CD14-positive monocyte (primary cell): ENCODE data around the gene HECW1. TPM values are rescaled to one million over a fixed set of nuclear protein-coding genes. Genes with fewer than 3 reads are reported as not detected.
"Not testable (repeated sequence)": the region's sequence is repeated elsewhere in the genome, so short reads cannot be mapped to it uniquely, and the experiment has no call there.

Source experiments
- DNase-seq, 3 donors: peaks; one replicate each; pipeline ENCODE4 v3.0.0-alpha.2; 2011 to 2022
- H2AFZ ChIP-seq: 2 replicates; pipeline ENCODE4 v1.6.0; 2012; ENCODE audit warnings: mild to moderate bottlenecking, low read depth, low read length, inconsistent platforms; ENCODE audit not compliant: insufficient read depth, poor library complexity, severe bottlenecking
- H3K27ac ChIP-seq, 2 donors: 1 replicate in 1 of 2; 2 replicates in 1 of 2; pipeline ENCODE4 v1.5.1; 2012 to 2013; ENCODE audit warnings: low read length in 2 of 2, control low read depth in 1 of 2, inconsistent platforms in 1 of 2, low read depth in 1 of 2, mild to moderate bottlenecking in 1 of 2
- H3K27me3 ChIP-seq, 2 donors: one replicate each; pipeline versions ENCODE4 v1.6.0 to v1.6.1; 2011 to 2013; ENCODE audit warnings: low read length in 2 of 2; ENCODE audit not compliant: control insufficient read depth in 2 of 2, insufficient read depth in 2 of 2
- H3K36me3 ChIP-seq, 2 donors: replicated peaks in 1 of 2; 1 replicate in 1 of 2; 2 replicates in 1 of 2; pipeline versions ENCODE4 v1.5.1 to v1.6.1; 2012 to 2013; ENCODE audit warnings: low read length in 2 of 2, control low read depth in 1 of 2, inconsistent platforms in 1 of 2, mild to moderate bottlenecking in 1 of 2; ENCODE audit not compliant: insufficient read depth in 2 of 2, control insufficient read depth in 1 of 2
- H3K4me1 ChIP-seq, 2 donors: 1 replicate in 1 of 2; 2 replicates in 1 of 2; pipeline versions ENCODE4 v1.5.1 to v1.6.1; 2012 to 2013; ENCODE audit warnings: low read length in 2 of 2, control low read depth in 1 of 2, inconsistent platforms in 1 of 2, mild to moderate bottlenecking in 1 of 2, moderate library complexity in 1 of 2; ENCODE audit not compliant: insufficient read depth in 2 of 2, control insufficient read depth in 1 of 2
- H3K4me2 ChIP-seq: replicated peaks from 2 replicates; pipeline ENCODE3; 2012; ENCODE audit warnings: low read length, moderate library complexity, mild to moderate bottlenecking; ENCODE audit not compliant: poor library complexity, severe bottlenecking; ENCODE audit errors: extremely low read depth
- H3K4me3 ChIP-seq, 3 experiments: fragments of 200-600 bp in 1 of 3; sonication (generic) in 1 of 3; replicated peaks in 1 of 3; 1 replicate in 2 of 3; 2 replicates in 1 of 3; pipeline ENCODE4 v1.5.1; 2011 to 2013; ENCODE audit warnings: low read length in 3 of 3, mild to moderate bottlenecking in 3 of 3, control low read depth in 2 of 3, low read depth in 2 of 3, inconsistent platforms in 1 of 3, moderate library complexity in 1 of 3
- H3K79me2 ChIP-seq: 2 replicates; pipeline ENCODE4 v1.6.0; 2012; ENCODE audit warnings: mild to moderate bottlenecking, control low read depth, inconsistent platforms, low read length, moderate library complexity; ENCODE audit not compliant: insufficient read depth
- H3K9ac ChIP-seq: 2 replicates; pipeline ENCODE4 v1.6.0; 2017; ENCODE audit warnings: low read length, mild to moderate bottlenecking; ENCODE audit not compliant: insufficient read depth, poor library complexity, severe bottlenecking
- H3K9me3 ChIP-seq, 2 donors: replicated peaks in 1 of 2; 1 replicate in 1 of 2; 2 replicates in 1 of 2; pipeline versions ENCODE4 v1.5.1 to v1.6.1; 2012 to 2013; ENCODE audit warnings: low read length in 2 of 2, control low read depth in 1 of 2; ENCODE audit not compliant: control insufficient read depth in 1 of 2, insufficient read depth in 1 of 2
- H4K20me1 ChIP-seq: 2 replicates; pipeline ENCODE4 v1.6.0; 2012; ENCODE audit warnings: mild to moderate bottlenecking, low read length, control low read depth, moderate library complexity; ENCODE audit not compliant: insufficient read depth
- H3K27ac Mint-ChIP-seq, 7 donors: one replicate each; pipeline ENCODE4 v1.8.0; 2020; ENCODE audit warnings: mild to moderate bottlenecking in 7 of 7, mixed read lengths in 7 of 7, moderate library complexity in 6 of 7, inconsistent platforms in 2 of 7
- H3K27me3 Mint-ChIP-seq, 3 donors: one replicate each; pipeline ENCODE4 v1.8.0; 2021 to 2022; ENCODE audit warnings: low read depth in 3 of 3, mild to moderate bottlenecking in 3 of 3, mixed read lengths in 3 of 3, moderate library complexity in 3 of 3, inconsistent platforms in 1 of 3
- H3K36me3 Mint-ChIP-seq, 2 donors: one replicate each; pipeline ENCODE4 v1.8.0; 2020; ENCODE audit warnings: mixed read lengths in 2 of 2, inconsistent platforms in 1 of 2, mild to moderate bottlenecking in 1 of 2
- H3K4me1 Mint-ChIP-seq: one replicate; pipeline ENCODE4 v1.8.0; 2020; ENCODE audit warnings: mild to moderate bottlenecking, mixed read lengths
- H3K4me3 Mint-ChIP-seq, 2 donors: one replicate each; pipeline ENCODE4 v1.8.0; 2020; ENCODE audit warnings: mild to moderate bottlenecking in 2 of 2, mixed read lengths in 2 of 2, moderate library complexity in 1 of 2
- H3K9me3 Mint-ChIP-seq, 7 donors: one replicate each; pipeline ENCODE4 v1.8.0; 2020 to 2022; ENCODE audit warnings: mixed read lengths in 7 of 7, mild to moderate bottlenecking in 6 of 7, moderate library complexity in 6 of 7, inconsistent platforms in 2 of 7
- WGBS: methylation state at CpG from one replicate; pipeline ENCODE4 v1.1.5; 2013; ENCODE audit warnings: missing lambda C conversion rate; ENCODE audit not compliant: insufficient coverage; 5-methylcytosine and 5-hydroxymethylcytosine counted together
- intact Hi-C, 2 donors: fragments of 100-400 bp; cut with micrococcal nuclease; formaldehyde crosslinking; loops; one replicate each; pipeline versions ENCODE4 v1.15.0 to v1.15.1; 2023
- polyA plus RNA-seq, 3 donors: library from polyadenylated mRNA; depleted of rRNA in 1 of 3; unstranded in 2 of 3; stranded (reverse) in 1 of 3; fragments of 300-500 nt in 2 of 3; fragments of >200 nt in 1 of 3; fragmentation: Illumina TruSeq in 2 of 3; gene quantifications; 1 replicate in 2 of 3; 2 replicates in 1 of 3; pipeline ENCODE4 v1.2.3, GENCODE V29; 2012 to 2021
- TF ChIP-seq, protein P1 (sequence below): fragments of 200-600 bp; IDR thresholded peaks from one replicate; pipeline ENCODE4 v1.8.0; 2022; ENCODE audit warnings: antibody characterized with exemption, mild to moderate bottlenecking

HECW1 gene
- polyA plus RNA-seq, 3 donors = not detected

DNA sequence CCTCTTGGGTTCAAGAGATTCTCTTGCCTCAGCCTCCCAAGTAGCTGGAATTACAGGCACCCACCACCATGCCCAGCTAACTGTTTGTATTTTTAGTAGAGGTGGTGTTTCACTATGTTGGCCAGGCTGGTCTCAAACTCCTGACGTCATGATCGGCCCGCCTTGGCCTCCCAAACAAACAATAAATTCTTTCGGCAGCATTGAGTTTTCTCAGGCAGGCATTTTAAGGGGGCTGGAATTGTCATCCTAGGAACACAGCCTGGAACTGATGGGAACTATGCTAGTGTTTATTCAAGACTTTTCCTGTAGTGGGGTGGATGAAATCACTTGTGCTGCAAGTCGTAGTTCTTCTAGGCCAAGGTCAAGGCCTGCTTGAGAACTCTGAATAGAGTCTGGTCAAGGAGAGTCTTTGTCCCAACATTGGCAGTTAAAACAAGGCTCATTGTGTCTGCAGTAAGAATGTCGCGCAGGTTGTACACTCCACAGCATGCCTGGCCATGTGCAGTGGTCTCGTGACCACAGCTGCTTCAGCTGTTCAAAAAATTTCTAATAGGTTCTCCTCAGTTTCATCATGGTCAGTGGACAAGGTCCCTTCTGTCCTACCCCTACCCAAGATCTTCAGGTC is 92.8 kb downstream of the HECW1 start:
- Histone ChIP-seq H3K79me2 (no peaks in the 10 kb centered on the region), H4K20me1 (no peaks in the 10 kb centered on the region), H3K9me3 (no peaks in the 10 kb centered on the region), H3K36me3 (no peaks in the 10 kb centered on the region), H3K4me3 (no peak overlapping the region), H3K4me2 (no peak overlapping the region), H3K4me1 (no peaks in the 10 kb centered on the region), H2AFZ (no peak overlapping the region), H3K27me3 (no peaks in the 10 kb centered on the region), H3K9ac (no peak overlapping the region), H3K27ac (no peak overlapping the region)
- Mint-ChIP-seq H3K27ac (no peak overlapping the region), H3K4me1 (no peaks in the 10 kb centered on the region), H3K9me3 (peaks cover 0 to 3% (median 1%) of the 10 kb centered on the region in 7 donors), H3K36me3 (no peaks in the 10 kb centered on the region), H3K27me3 (peaks cover 4 to 11% (median 4%) of the 10 kb centered on the region in 3 donors), H3K4me3 (no peak overlapping the region)
- 97% methylated on average over 4 of the region's 8 CpGs for WGBS
- intact Hi-C loops = no loop called here
- DNase-seq = no peak
- TF ChIP-seq, protein P1, sequence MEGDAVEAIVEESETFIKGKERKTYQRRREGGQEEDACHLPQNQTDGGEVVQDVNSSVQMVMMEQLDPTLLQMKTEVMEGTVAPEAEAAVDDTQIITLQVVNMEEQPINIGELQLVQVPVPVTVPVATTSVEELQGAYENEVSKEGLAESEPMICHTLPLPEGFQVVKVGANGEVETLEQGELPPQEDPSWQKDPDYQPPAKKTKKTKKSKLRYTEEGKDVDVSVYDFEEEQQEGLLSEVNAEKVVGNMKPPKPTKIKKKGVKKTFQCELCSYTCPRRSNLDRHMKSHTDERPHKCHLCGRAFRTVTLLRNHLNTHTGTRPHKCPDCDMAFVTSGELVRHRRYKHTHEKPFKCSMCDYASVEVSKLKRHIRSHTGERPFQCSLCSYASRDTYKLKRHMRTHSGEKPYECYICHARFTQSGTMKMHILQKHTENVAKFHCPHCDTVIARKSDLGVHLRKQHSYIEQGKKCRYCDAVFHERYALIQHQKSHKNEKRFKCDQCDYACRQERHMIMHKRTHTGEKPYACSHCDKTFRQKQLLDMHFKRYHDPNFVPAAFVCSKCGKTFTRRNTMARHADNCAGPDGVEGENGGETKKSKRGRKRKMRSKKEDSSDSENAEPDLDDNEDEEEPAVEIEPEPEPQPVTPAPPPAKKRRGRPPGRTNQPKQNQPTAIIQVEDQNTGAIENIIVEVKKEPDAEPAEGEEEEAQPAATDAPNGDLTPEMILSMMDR = no peak

DNA sequence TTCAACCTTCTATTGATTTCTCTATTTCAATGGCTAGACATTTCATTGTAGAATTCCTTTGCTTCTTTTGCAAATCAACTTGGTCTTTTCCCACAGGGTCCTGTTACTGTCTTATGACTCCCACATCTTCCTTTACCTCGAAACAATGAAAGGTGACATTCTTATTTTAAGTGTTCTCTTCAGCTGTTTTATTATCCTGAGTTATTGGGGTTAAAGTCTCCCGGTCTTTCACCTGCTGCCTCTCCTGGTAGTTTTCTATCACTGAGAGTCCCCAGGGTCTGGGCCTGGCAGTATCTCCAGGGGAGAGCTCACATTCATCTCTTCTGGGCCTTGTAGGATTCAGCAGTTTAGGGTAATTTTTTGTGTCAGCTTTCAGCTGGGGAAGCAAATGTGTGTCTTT is 95.8 kb downstream of the HECW1 start:
- H3K4me3 ChIP-seq = no peak overlapping the region
- no peaks in the 10 kb centered on the region for H4K20me1 ChIP-seq
- no peaks in the 10 kb centered on the region for H3K4me1 Mint-ChIP-seq
- peaks cover 0 to 4% (median 0%) of the 10 kb centered on the region in 7 donors for H3K9me3 Mint-ChIP-seq
- H3K27me3 Mint-ChIP-seq = peaks cover 3 to 11% (median 7%) of the 10 kb centered on the region in 3 donors
- intact Hi-C loops = no loop called here
- no peak overlapping the region for H3K4me2 ChIP-seq
- H3K79me2 ChIP-seq = no peaks in the 10 kb centered on the region
- H3K27ac ChIP-seq = no peak overlapping the region
- no peak for DNase-seq
- H3K36me3 Mint-ChIP-seq = no peaks in the 10 kb centered on the region
- H2AFZ ChIP-seq = no peak overlapping the region
- TF ChIP-seq, protein P1 = no peak
- no peak overlapping the region for H3K27ac Mint-ChIP-seq
- no peak overlapping the region for H3K9ac ChIP-seq
- no peaks in the 10 kb centered on the region for H3K27me3 ChIP-seq
- H3K36me3 ChIP-seq = no peaks in the 10 kb centered on the region
- H3K4me3 Mint-ChIP-seq = no peak overlapping the region
- 100% methylated on average over 1 of the region's 2 CpGs for WGBS
- H3K9me3 ChIP-seq = no peaks in the 10 kb centered on the region
- no peaks in the 10 kb centered on the region for H3K4me1 ChIP-seq

DNA sequence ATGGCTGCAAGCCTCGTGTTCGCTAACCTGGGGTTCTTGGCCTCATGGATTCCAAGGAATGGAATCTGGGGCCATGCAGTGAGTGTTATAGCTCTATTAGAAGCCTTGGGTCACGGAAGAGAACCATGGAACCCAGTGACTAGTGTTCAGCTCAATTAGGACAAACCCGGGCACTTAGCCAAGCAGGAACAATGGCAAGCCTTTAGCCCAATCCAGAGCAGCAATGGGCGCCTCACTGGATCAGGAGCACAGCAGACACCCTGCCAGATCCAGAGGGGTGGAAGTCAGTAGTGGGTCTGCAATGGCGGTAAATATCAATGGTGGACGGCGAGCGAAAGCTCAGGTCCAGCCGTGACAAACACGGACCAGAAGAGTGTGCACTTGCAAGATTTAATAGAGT is 98.1 kb downstream of the HECW1 start:
- H3K27ac ChIP-seq, H3K9me3 Mint-ChIP-seq, H3K36me3 ChIP-seq, H3K9me3 ChIP-seq, H3K36me3 Mint-ChIP-seq, H3K4me3 ChIP-seq, H2AFZ ChIP-seq, H3K27ac Mint-ChIP-seq, H4K20me1 ChIP-seq, H3K4me1 Mint-ChIP-seq, H3K27me3 ChIP-seq, H3K4me2 ChIP-seq, intact Hi-C loops, H3K4me3 Mint-ChIP-seq, H3K79me2 ChIP-seq, H3K4me1 ChIP-seq, DNase-seq, H3K9ac ChIP-seq: not testable (repeated sequence)
- 87% methylated on average over 10 of the region's 11 CpGs for WGBS
- H3K27me3 Mint-ChIP-seq = peaks cover 3 to 13% (median 9%) of the 10 kb centered on the region in 3 donors
